ENCODE measurements around the gene UBE2J1. TPM values are rescaled to one million over a fixed set of nuclear protein-coding genes. Genes with fewer than 3 reads are reported as not detected.

The UBE2J1 gene
- total RNA-seq, 2 experiments from 2014 or later: 34.7 to 34.9 TPM

- H3K27me3 Mint-ChIP-seq: no peaks in the 10 kb centered on the region
- Histone ChIP-seq H3K27me3 (ENCODE audit: control insufficient read depth in 1 of 2, insufficient read depth in 2 of 2, low read length in 2 of 2) (no peaks in the 10 kb centered on the region), H3K4me1 (ENCODE audit: insufficient read depth, low read length) (peaks cover 33% of the 10 kb centered on the region), H3K4me3 (ENCODE audit: low read length) (no peak overlapping the region), H3K9me3 (ENCODE audit: control insufficient read depth in 1 of 2, insufficient read depth in 1 of 2, low read length in 2 of 2) (no peaks in the 10 kb centered on the region), H3K36me3 (ENCODE audit: insufficient read depth, low read length) (no peaks in the 10 kb centered on the region), H3K27ac (ENCODE audit: low read depth in 1 of 2, low read length in 2 of 2) (no peak overlapping the region)
- peak overlapping the region; percentile 92 for H3K27ac Mint-ChIP-seq
- peak overlapping the region; percentile 30 for H3K4me3 Mint-ChIP-seq
- no peak for DNase-seq
- ATAC-seq (ENCODE audit: poor library complexity): no peak
- intact Hi-C loops (cut with DNase I, micrococcal nuclease): loop anchor here in 1 of 2 experiments (5.0 kb wide), 2 partner anchors 64 to 201 kb away; partner anchors contain the start of genes PM20D2 and RRAGD
- H3K9me3 Mint-ChIP-seq: no peaks in the 10 kb centered on the region
- H3K4me1 Mint-ChIP-seq (ENCODE audit: low read depth): peaks cover 74% of the 10 kb centered on the region
- no peak for TF ChIP-seq CTCF (IDR thresholded peaks at IDR 0.05)
- CTCF ChIA-PET: interaction anchor here (0.8 to 1.6 kb wide), 3 partner anchors 14 to 24 kb away, joined by 3 to 5 read pairs (median 3); no protein-coding TSS in a partner anchor
- H3K36me3 Mint-ChIP-seq (ENCODE audit: low read depth): peaks cover 12% of the 10 kb centered on the region
- POLR2A ChIA-PET: interaction anchor here (5.2 kb wide), 1 partner anchor 268 kb away, joined by 95 read pairs; the partner anchor contains the start of gene PNRC1
These were observed 4.2 kb downstream of the UBE2J1 start for GRCh38 chr6:89348372-89348771.

GRCh38 chr6:89347825-89348224 lies 4.7 kb downstream of the UBE2J1 start:
- DNase-seq: peak in 1 of 14 experiments; percentile 39
- H3K4me1 Mint-ChIP-seq (ENCODE audit: low read depth): peaks cover 73% of the 10 kb centered on the region
- Histone ChIP-seq H3K36me3 (ENCODE audit: insufficient read depth, low read length) (no peaks in the 10 kb centered on the region), H3K9me3 (ENCODE audit: control insufficient read depth in 1 of 2, insufficient read depth in 1 of 2, low read length in 2 of 2) (no peaks in the 10 kb centered on the region), H3K27ac (ENCODE audit: low read depth in 1 of 2, low read length in 2 of 2) (no peak overlapping the region), H3K4me3 (ENCODE audit: low read length) (no peak overlapping the region), H3K4me1 (ENCODE audit: insufficient read depth, low read length) (peaks cover 30% of the 10 kb centered on the region), H3K27me3 (ENCODE audit: control insufficient read depth in 1 of 2, insufficient read depth in 2 of 2, low read length in 2 of 2) (no peaks in the 10 kb centered on the region)
- no peak for TF ChIP-seq CTCF (IDR thresholded peaks at IDR 0.05)
- ChIA-PET POLR2A (interaction anchor here (1.1 to 3.5 kb wide), 3 partner anchors 9 to 268 kb away, joined by 3 to 13 read pairs (median 8); partner anchors contain the start of gene PNRC1), CTCF (interaction anchor here (1.0 to 1.6 kb wide), 3 partner anchors 14 to 24 kb away, joined by 3 to 5 read pairs (median 3); no protein-coding TSS in a partner anchor)
- no peak for ATAC-seq (ENCODE audit: poor library complexity)
- H3K36me3 Mint-ChIP-seq (ENCODE audit: low read depth): peaks cover 12% of the 10 kb centered on the region
- H3K4me3 Mint-ChIP-seq: no peak overlapping the region
- H3K27ac Mint-ChIP-seq: peak overlapping the region; percentile 92
- H3K9me3 Mint-ChIP-seq: no peaks in the 10 kb centered on the region
- H3K27me3 Mint-ChIP-seq: no peaks in the 10 kb centered on the region
- intact Hi-C loops (cut with DNase I, micrococcal nuclease): loop anchor here in 1 of 2 experiments (5.0 kb wide), 2 partner anchors 64 to 201 kb away; partner anchors contain the start of genes PM20D2 and RRAGD

GRCh38 chr6:89346433-89346832 lies 6.1 kb downstream of the UBE2J1 start:
- peaks cover 30% of the 10 kb centered on the region for H3K4me1 ChIP-seq (ENCODE audit: insufficient read depth, low read length)
- Mint-ChIP-seq H3K9me3 (no peaks in the 10 kb centered on the region), H3K4me1 (ENCODE audit: low read depth) (peaks cover 66% of the 10 kb centered on the region), H3K4me3 (no peak overlapping the region), H3K36me3 (ENCODE audit: low read depth) (peaks cover 17% of the 10 kb centered on the region), H3K27ac (no peak overlapping the region), H3K27me3 (no peaks in the 10 kb centered on the region)
- no peak overlapping the region for H3K4me3 ChIP-seq (ENCODE audit: low read length)
- no peak for TF ChIP-seq CTCF (IDR thresholded peaks at IDR 0.05)
- H3K27me3 ChIP-seq (ENCODE audit: control insufficient read depth in 1 of 2, insufficient read depth in 2 of 2, low read length in 2 of 2): no peaks in the 10 kb centered on the region
- no peak overlapping the region for H3K27ac ChIP-seq (ENCODE audit: low read depth in 1 of 2, low read length in 2 of 2)
- ChIA-PET POLR2A (interaction anchor here (0.8 to 3.5 kb wide), 4 partner anchors 26 to 267 kb away, joined by 3 to 13 read pairs (median 4); partner anchors contain the start of genes PM20D2 and PNRC1), CTCF (interaction anchor here (1.1 kb wide), 1 partner anchor 26 kb away, joined by 3 read pairs; no protein-coding TSS in a partner anchor)
- H3K9me3 ChIP-seq (ENCODE audit: control insufficient read depth in 1 of 2, insufficient read depth in 1 of 2, low read length in 2 of 2): no peaks in the 10 kb centered on the region
- ATAC-seq (ENCODE audit: poor library complexity) (no peak), DNase-seq (no peak)
- H3K36me3 ChIP-seq (ENCODE audit: insufficient read depth, low read length): peaks cover 9% of the 10 kb centered on the region
- intact Hi-C loops (cut with DNase I, micrococcal nuclease): loop anchor here in 1 of 2 experiments (5.0 kb wide), 2 partner anchors 66 to 199 kb away; partner anchors contain the start of genes PM20D2 and RRAGD

Measured in CD4-positive, alpha-beta T cell (primary cell).